Ureter (tissue), 1 donor: ENCODE results near the gene HELLS. TPM values are rescaled to one million over a fixed set of nuclear protein-coding genes. Genes with fewer than 3 reads are reported as not detected.
"Not testable (repeated sequence)": the region's sequence is repeated elsewhere in the genome, so short reads cannot be mapped to it uniquely, and the experiment has no call there.

ENCODE experiments used
- DNase-seq: peaks from one replicate; pipeline ENCODE4 v3.0.0-alpha.2; 2020; ENCODE audit warnings: low spot score
- total RNA-seq: library from RNA; stranded (reverse); gene quantifications from one replicate; pipeline ENCODE4 v1.2.4, GENCODE V29; 2023
- donor health status: DM: yes; HTN: yes; CAD: no.

Gene HELLS
- total RNA-seq, 1 donor from 2014 or later: 18.0 TPM

DNA sequence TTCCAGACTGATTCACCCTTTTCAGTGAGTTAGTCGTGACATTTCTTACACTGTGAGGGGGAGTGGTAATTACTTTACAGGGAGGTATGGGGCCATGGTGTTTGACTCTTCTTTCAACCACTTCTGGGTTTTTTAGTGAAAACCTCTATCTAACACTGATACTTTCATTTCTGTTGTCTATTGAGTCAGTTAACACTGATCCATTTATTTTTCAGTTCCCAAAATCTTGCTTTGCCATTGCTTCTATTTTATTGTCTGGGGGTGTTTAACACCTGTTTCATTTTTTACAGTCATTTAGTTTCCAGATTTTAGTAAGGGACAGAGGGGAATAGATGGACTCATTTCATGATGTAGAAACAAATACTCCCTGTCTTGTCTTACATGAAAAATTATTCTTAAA is 61.5 kb downstream of the HELLS start:
- no peak for DNase-seq

DNA sequence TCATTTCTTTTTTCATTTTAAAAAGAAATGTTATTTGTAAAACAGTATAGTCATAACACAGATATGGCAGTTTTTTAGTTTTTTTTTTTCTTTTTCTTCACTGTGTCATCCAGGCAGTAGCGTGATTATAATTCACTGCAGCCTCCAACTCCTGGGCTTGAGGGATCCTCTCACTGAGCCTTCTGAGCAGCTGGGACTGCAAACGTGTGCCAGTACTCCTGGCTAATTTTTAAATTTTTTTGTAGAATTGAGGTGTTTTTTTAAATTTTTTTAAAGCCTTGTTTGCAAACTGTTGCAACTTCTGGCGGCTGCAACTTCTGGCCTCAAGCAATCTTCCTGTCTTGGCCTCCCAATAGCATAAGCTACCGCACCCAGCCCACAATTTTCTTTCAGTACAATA is 63.0 kb downstream of the HELLS start:
- no peak for DNase-seq

DNA sequence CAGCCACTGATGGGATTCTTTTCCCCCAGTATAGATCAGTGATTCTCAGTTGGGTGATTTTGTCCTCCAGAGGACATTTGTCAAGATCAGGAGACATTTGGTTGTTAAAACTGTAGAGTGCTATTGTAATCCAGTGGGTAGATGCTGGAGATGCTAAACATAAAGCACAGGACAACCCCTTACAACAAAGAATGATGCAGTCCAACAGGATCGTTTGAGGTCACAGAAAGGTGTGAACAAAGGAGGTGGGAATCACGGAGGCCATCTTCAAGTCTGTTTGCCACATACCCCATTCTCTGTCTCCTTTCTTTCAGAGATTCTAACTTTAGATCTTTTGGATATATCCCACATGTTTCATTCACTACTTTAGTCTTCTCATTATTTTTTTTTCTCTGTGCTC is 69.0 kb downstream of the HELLS start:
- no peak for DNase-seq

DNA sequence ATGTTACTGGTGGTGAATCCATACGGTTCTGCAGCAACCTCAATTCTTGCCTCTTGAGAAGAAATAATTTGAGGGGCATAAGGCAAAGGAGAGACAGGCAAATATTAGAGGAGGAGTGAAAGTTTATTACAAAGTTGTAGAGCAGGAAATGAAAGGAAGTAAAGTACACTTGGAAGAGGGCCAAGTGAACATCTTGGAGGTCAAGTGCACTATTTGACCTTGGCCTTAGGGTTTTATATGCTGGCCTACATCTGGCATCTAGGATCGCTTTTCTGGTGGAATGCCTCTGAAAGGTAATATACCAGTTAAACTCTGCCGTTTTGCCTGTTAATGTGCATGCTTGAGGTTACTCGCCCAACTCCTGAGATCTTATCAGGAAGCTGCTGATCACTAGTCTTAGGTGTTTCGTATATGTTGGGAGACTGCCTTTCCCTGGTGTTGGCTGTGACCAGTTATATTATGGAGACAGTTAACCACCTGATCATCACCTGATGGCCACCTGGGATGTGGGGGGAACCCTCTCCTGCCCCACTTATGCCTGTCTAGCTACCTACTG is 71.9 kb downstream of the HELLS start:
- DNase-seq: no peak

DNA sequence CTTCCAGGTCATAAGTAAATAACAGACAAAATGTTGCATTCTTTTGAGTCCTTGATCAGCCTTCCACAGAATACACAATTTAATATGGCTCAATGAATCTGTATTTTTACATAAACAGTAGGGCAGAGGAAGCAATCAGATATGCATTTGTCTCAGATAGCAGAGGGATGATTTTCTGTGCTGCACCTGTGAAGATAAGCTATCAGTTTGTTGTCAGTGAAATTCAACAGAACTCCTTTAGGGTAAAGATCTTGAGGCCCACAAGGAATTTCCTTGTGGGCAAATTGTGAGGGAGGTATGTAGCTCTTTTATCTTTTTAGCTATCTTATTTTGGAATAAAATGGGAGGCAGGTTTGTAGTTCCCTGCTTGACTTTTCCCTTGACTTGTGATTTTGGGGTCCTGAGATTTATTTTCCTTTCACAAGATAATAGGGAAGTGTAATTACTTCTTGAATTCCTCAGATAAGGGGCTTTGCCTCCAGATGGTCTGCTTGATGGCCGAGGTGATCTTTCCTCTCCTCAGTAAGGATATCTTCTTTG is 77.1 kb downstream of the HELLS start:
- DNase-seq: no peak

DNA sequence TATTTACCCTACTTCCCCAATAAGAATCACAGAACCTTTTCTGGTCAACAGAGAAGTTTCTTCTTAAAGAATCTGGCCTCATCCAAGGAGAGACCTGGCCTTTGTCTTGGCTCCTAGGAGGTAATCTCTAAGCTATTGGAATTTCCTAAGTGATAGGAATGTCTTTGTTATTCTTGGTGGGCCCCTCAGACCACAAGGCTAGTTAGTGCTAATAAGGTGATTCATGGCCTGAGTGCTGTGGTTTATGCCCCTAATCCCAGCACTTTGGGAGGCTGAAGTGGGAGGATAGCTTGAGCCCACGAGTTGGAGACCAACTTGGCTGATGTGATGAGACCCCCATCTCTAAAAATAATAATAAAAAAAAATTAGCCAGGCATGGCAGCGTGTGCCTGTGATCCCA is 78.0 kb downstream of the HELLS start:
- DNase-seq: no peak

DNA sequence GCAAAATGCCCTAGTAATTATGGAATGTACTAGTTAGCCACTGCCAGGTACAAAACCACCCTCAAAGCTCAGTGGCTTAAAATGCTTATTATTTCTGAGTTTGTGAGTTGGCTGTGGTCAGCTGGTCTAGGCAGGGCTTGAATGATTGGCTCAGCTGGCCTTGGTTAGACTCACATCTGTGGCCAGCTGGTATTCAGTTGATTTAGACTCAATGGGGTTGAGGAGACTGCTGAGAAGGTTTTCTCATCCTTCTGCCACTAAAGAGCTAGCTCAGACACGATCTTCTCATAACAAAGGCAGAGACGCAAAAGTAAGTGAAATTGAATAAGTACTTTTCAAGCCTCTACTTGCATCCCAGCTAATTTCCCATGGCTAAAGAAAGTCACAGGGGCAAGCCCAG is 80.9 kb downstream of the HELLS start:
- DNase-seq: no peak

DNA sequence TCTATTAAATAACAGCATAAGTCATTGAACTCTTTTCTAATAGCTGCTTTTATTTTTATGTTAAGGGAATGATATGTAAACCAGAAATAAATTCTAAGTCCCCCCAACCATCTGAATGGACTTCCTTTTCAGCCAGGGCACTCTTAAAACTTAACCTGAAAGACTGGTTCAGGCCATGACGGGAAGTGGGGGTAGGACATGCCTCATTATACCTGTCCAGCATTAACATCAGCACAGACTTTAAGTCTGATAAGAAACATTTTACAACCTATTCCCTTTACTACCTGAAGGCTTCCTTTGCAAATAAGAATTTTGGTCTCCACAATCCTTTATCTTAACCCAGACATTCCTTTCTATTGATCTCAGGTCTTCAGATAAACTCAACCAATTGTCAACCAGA is 81.9 kb downstream of the HELLS start:
- DNase-seq: no peak

DNA sequence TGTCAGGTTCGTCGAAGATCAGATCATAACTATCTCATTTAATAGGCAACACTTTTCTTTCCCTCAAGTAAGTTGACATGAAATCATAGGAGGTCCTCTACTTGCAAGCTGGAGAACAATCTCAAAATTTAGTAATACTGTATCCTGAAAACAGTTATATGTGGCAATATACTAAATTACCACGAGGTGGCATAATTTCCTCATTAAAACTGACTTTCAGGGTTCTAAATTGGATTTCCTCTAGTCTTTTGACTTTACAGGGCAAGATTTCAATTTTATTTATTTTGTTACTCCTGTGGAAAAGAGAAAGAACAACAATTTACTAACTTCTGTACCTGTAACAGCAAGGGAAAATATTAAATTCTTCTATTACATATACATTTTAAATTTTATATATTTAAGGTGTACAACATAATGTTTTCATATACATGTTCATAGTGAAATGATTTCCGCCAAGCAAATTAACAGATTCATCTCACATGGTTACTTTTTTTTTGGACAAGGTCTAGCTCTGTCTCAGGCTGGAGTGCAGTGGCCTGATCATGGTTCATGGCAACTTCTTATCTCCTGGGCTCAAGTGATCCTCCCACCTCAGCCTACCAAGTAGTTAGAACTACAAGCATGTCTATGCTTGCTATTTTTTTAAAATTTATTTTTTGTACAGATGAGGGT is 84.6 kb downstream of the HELLS start:
- DNase-seq: no peak

DNA sequence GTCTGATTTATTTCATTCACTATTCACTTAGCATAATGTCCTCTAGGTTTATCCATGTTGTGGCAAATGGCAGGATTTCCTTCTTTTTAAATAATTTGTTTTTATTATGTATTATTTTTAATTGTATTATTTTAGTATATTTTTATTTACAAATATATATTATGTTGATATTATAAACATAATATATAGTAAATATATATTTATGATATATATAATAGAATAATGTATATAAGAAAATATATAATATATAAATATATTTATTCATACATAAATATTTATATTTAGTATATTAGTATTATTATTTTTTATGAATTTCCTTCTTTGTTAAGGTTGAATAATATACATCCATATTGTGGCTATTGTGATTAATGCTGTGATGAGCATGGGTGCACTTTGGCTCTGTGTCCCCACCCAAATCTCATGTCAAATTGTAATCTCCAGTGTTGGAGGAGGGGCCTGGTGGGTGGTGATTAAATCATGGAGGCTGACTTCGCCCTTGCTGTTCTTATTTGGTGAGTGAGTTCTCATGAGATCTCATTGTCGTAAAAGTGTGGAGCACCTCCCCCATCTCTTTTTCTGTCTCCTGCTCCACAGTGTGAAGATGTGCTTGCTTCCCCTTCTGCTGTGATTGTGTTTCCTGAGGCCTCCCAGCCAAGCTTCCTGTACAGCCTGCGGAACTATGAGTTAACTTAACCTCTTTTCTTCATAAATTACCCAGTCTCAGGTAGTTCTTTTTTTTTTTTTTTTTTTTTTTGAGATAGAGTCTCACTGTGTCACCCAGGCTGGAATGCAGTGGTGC is 85.7 kb downstream of the HELLS start:
- DNase-seq: no peak

DNA sequence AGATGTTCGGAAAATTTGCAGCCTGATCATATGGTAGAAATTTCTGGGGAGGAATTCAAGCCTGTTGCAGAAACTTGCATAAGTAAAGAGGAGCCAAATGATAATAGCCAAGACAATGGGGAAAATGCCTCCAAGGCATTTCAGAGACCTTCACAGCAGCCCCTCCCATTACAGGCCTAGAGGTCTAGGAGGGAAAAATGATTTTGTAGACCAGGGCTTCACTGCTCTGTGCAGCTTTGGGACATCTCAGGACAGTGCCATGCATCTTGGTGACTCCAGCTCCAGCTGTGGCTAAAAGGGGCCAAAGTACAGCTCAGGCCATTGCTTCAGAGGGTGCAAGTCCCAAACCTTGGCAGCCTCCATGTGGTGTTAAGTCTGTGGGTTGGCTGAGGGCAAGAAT is 87.4 kb downstream of the HELLS start:
- DNase-seq: no peak

DNA sequence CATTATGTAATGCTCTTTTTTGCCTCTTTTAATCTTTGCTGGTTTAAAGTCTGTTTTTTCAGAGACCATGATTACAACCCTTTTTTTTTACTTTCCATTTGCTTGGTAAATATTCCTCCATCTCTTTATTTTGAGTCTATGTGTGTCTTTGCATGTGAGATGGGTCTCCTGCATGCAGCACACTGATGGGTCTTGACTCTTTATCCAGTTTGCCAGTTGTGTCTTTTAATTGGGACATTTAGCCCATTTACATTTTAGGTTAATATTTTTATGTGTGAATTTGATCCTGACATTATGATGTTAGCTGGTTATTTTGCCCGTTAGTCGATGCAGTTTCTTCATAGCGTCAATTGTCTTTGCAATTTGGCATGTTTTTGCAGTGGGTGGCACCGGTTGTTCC is 92.5 kb downstream of the HELLS start:
- not testable (repeated sequence) for DNase-seq

DNA sequence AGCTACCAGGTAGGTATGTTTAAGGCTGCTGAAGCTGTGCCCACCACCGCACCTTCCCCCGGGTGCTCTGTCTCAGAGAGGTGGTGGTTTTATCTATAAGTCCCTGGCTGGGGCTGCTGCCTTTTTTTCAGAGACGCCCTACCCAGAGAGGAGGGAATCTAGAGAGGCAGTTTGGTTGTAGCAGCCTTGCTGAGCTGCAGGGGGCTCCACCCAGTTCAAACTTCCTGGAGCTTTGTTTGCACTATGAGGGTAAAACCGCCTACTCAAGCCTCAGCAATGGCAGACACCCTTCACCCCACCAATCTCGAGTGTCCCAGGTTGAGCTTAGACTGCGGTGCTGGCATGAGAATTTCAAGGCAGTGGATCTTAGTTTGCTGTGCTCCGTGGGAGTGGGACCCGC is 94.3 kb downstream of the HELLS start:
- no peak for DNase-seq

DNA sequence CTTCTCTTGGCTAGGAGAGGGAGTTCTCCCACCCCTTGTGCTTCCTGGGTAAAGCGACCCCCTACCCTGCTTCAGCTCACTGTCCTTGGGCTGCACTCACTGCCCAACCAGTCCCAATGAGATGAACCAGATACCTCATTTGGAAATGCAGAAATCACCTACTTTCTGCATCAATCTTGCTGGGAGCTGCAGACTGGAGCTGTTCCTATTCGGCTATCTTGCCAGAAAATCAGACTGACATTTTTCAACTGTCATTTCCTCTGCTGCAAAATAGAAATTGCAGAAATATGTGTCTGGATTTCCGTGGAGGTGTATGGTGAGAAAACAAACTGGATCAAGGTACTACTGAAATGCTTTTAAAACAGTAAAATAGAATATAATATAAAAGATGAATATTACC is 95.0 kb downstream of the HELLS start:
- DNase-seq: no peak

DNA sequence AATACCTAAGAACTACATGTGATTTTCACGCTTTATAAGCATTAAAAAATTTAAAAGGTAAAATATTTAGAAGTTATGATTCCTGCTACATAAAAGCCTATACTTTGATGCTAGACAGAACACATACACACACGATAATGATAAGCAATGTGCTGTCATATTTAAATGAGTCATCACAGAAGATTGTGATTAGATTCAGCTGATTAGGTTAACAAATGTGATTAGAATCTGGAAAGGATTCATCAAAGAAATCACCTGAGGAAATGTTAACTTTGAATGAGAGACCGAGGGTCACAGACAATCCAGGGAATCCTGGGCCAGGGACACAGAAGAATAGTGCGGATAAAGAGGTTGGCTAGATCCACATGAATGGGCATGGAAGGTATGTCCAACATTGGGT is 95.9 kb downstream of the HELLS start:
- DNase-seq: no peak

DNA sequence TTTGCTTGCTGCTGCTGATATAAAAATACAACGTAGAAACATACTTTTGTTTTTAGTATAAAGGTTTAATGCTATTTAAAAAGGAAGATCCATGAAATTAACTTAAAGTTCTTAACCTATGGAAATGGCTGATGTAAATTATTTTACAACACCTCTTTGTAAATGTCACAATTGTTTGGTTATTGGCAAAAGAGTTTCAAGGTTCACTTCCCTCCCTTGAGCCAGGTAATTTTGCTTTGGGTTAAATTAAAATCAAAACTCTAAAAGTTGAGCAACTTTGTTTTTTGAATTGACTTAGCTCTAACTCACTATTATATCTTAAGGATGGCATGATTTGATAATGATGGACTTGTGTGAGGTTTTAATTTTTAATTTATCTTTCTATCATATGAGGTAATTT is 98.8 kb downstream of the HELLS start:
- DNase-seq: no peak

DNA sequence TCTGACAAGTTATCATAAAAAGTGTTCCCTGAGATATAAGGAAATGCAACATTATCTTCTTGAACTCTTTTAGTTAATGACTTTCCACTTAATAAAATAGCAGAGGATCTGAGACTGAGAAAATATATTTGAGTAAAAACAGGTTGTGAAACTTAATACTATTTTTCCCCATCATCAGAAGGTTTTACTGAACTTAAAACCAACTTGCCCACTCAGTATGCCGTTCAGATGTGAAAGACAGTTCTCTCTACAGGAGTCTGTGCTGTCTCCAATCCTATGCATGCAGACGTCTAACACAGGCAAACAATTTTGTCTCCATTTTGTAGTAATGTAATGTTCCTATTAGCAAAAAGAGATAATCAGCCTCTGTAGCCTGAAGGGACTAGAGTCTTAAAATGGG is 99.7 kb downstream of the HELLS start:
- DNase-seq: no peak

Other genes starting within 250 kb of the HELLS start
- gene NOC3L, start 182.8 kb upstream of the HELLS start, total RNA-seq: 27.9 TPM
- 11.9 TPM for gene TBC1D12, start 143.2 kb upstream of the HELLS start, total RNA-seq
- gene CYP2C18, start 137.9 kb downstream of the HELLS start, total RNA-seq: 0.96 TPM
- not detected for gene CYP2C19, start 216.9 kb downstream of the HELLS start, total RNA-seq